Neuronal stem cell (in vitro differentiated cells): Measurements from ENCODE around the gene CA5A.
"Not testable (repeated sequence)": the region's sequence is repeated elsewhere in the genome, so short reads cannot be mapped to it uniquely, and the experiment has no call there.

ENCODE experiments used
- DNase-seq: peaks from one replicate; pipeline ENCODE4 v3.0.0-alpha.2; 2013; ENCODE audit warnings: low spot score
- H2AFZ ChIP-seq: one replicate; pipeline ENCODE4 v1.6.1; 2013; ENCODE audit warnings: mild to moderate bottlenecking, low read length, inconsistent platforms
- H2AK5ac ChIP-seq: 2 replicates; pipeline ENCODE4 v1.6.1; 2013; ENCODE audit warnings: low read depth, mild to moderate bottlenecking, inconsistent platforms, low read length, moderate library complexity, mixed read lengths
- H2BK120ac ChIP-seq: 2 replicates; pipeline ENCODE4 v1.6.1; 2013; ENCODE audit warnings: low read depth, mild to moderate bottlenecking, inconsistent platforms, low read length, moderate library complexity, mixed read lengths
- H2BK12ac ChIP-seq: one replicate; pipeline ENCODE4 v1.6.1; 2013; ENCODE audit warnings: low read length, inconsistent platforms
- H2BK15ac ChIP-seq: 2 replicates; pipeline ENCODE4 v1.6.1; 2013; ENCODE audit warnings: mild to moderate bottlenecking, low read length, inconsistent platforms, mixed read lengths
- H2BK5ac ChIP-seq: one replicate; pipeline ENCODE4 v1.6.1; 2013; ENCODE audit warnings: inconsistent platforms, mild to moderate bottlenecking, low read length, moderate library complexity
- H3K14ac ChIP-seq: one replicate; pipeline ENCODE4 v1.6.1; 2013; ENCODE audit warnings: low read length, inconsistent platforms
- H3K18ac ChIP-seq: 2 replicates; pipeline ENCODE4 v1.6.1; 2013; ENCODE audit warnings: low read length, inconsistent platforms
- H3K23ac ChIP-seq: 2 replicates; pipeline ENCODE4 v1.6.1; 2013; ENCODE audit warnings: low read depth, mild to moderate bottlenecking, mixed read lengths, low read length, inconsistent platforms; ENCODE audit not compliant: poor library complexity
- H3K27ac ChIP-seq: replicated peaks from 3 replicates; pipeline ENCODE4 v1.5.1; 2013; ENCODE audit warnings: low read length, inconsistent platforms
- H3K27me3 ChIP-seq, 3 experiments: 2 replicates each; pipeline ENCODE4 v1.6.1; 2013; ENCODE audit warnings: low read length in 3 of 3, mild to moderate bottlenecking in 2 of 3, inconsistent platforms in 1 of 3, low read depth in 1 of 3, mixed read lengths in 1 of 3, moderate library complexity in 1 of 3; ENCODE audit not compliant: control insufficient read depth in 3 of 3, insufficient read depth in 3 of 3
- H3K36me3 ChIP-seq, 2 donors: replicated peaks in 1 of 2; 2 replicates each; pipeline ENCODE4 v1.6.1; 2013; ENCODE audit warnings: low read length in 2 of 2; ENCODE audit not compliant: control insufficient read depth in 2 of 2, insufficient read depth in 2 of 2
- H3K4ac ChIP-seq: 2 replicates; pipeline ENCODE4 v1.6.1; 2013; ENCODE audit warnings: inconsistent platforms, mild to moderate bottlenecking, low read length, moderate library complexity
- H3K4me1 ChIP-seq, 2 donors: 1 replicate in 1 of 2; 2 replicates in 1 of 2; pipeline ENCODE4 v1.6.1; 2013; ENCODE audit warnings: low read length in 2 of 2, low read depth in 1 of 2; ENCODE audit not compliant: control insufficient read depth in 2 of 2, insufficient read depth in 1 of 2
- H3K4me2 ChIP-seq: one replicate; pipeline ENCODE4 v1.6.1; 2013; ENCODE audit warnings: mild to moderate bottlenecking, low read length, inconsistent platforms; ENCODE audit not compliant: insufficient read depth, poor library complexity, severe bottlenecking
- H3K4me3 ChIP-seq, 2 donors: 2 replicates each; pipeline ENCODE4 v1.5.1; 2013; ENCODE audit warnings: low read length in 2 of 2, mild to moderate bottlenecking in 2 of 2, inconsistent platforms in 1 of 2, moderate library complexity in 1 of 2
- H3K79me1 ChIP-seq: one replicate; pipeline ENCODE4 v1.6.1; 2013; ENCODE audit warnings: low read depth, mild to moderate bottlenecking, inconsistent platforms, low read length, moderate library complexity
- H3K9ac ChIP-seq: one replicate; pipeline ENCODE4 v1.6.1; 2013; ENCODE audit warnings: mild to moderate bottlenecking, low read depth, low read length, inconsistent platforms; ENCODE audit not compliant: poor library complexity
- H3K9me3 ChIP-seq, 2 donors: replicated peaks in 1 of 2; 2 replicates each; pipeline versions ENCODE3 to v1.6.1; 2013; ENCODE audit warnings: low read length in 2 of 2, mild to moderate bottlenecking in 2 of 2, inconsistent platforms in 1 of 2, low read depth in 1 of 2, mixed read lengths in 1 of 2, moderate library complexity in 1 of 2; ENCODE audit not compliant: control insufficient read depth in 2 of 2, insufficient read depth in 1 of 2
- H4K8ac ChIP-seq: one replicate; pipeline ENCODE4 v1.6.1; 2013; ENCODE audit warnings: low read depth, mild to moderate bottlenecking, inconsistent platforms, low read length, moderate library complexity
- H4K91ac ChIP-seq: one replicate; pipeline ENCODE4 v1.6.1; 2013; ENCODE audit warnings: low read length, low read depth, mild to moderate bottlenecking, inconsistent platforms; ENCODE audit not compliant: poor library complexity
- WGBS, 2 donors: extraction: QIAGEN DNeasy Blood & Tissue Kit; methylation state at CpG; one replicate each; pipeline ENCODE4 v1.1.7; 2013; ENCODE audit warnings: missing lambda C conversion rate in 2 of 2, mixed read lengths in 1 of 2; ENCODE audit not compliant: insufficient read length in 2 of 2, insufficient replicate concordance in 1 of 2; ENCODE audit errors: extremely low coverage in 2 of 2; 5-methylcytosine and 5-hydroxymethylcytosine counted together

CA5A gene

DNA sequence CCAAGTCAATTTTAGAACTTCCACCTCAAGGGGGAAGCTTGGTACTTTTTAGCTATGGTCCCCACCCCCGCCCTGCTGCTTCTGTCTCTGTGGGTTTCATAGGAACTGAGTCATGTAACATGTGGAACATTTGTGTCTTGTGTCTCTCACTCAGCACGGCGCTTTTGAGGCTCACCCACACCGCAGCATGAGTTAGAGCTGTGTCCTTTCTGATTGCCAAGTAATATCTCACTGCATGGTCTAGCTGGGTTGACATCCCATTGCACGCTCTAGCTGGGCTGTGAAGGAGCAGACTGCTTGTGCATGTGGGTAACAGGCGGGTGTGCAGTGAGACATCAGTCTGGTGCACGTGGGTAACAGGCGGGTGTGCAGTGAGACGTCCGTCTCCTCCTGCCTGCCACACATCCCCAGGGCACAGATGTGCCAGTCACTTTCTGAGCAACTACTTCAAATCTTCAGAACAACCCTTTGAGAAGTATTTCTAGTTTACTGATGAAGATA lies 40.6 kb downstream of the CA5A start:
- H2BK12ac ChIP-seq: no peak overlapping the region
- H3K9ac ChIP-seq: no peak overlapping the region
- peak overlapping the region; percentile 3 for H3K18ac ChIP-seq
- H2AFZ ChIP-seq: no peak overlapping the region
- no peaks in the 10 kb centered on the region for H3K79me1 ChIP-seq
- H4K91ac ChIP-seq: no peak overlapping the region
- DNase-seq: no peak
- no peaks in the 10 kb centered on the region for H3K4me1 ChIP-seq
- no peak overlapping the region for H3K4me3 ChIP-seq
- H2BK5ac ChIP-seq: no peak overlapping the region
- H2AK5ac ChIP-seq: no peak overlapping the region
- WGBS, 2 donors: no CpG with 5 or more reads among the region's 10 CpGs
- H3K14ac ChIP-seq: no peak overlapping the region
- H2BK15ac ChIP-seq: no peak overlapping the region
- no peak overlapping the region for H4K8ac ChIP-seq
- no peak overlapping the region for H2BK120ac ChIP-seq
- H3K4me2 ChIP-seq: no peak overlapping the region
- H3K9me3 ChIP-seq: no peaks in the 10 kb centered on the region
- no peaks in the 10 kb centered on the region for H3K36me3 ChIP-seq
- H3K27ac ChIP-seq: no peak overlapping the region
- no peak overlapping the region for H3K4ac ChIP-seq
- no peak overlapping the region for H3K23ac ChIP-seq
- H3K27me3 ChIP-seq: peaks cover 0 to 6% (median 0%) of the 10 kb centered on the region in 3 experiments

GRCh38 chr16:87894005-87894404 lies 42.3 kb downstream of the CA5A start:
- not testable (repeated sequence) for H2BK120ac ChIP-seq, H3K9me3 ChIP-seq, H4K91ac ChIP-seq, H3K9ac ChIP-seq, H4K8ac ChIP-seq, H3K79me1 ChIP-seq, H3K27ac ChIP-seq, H3K27me3 ChIP-seq, H3K18ac ChIP-seq, DNase-seq, H2BK12ac ChIP-seq, H3K14ac ChIP-seq, H2BK5ac ChIP-seq, H2AFZ ChIP-seq, H2BK15ac ChIP-seq, H3K36me3 ChIP-seq, H2AK5ac ChIP-seq, H3K4me3 ChIP-seq, H3K4ac ChIP-seq, H3K4me1 ChIP-seq, H3K23ac ChIP-seq, H3K4me2 ChIP-seq
- WGBS, 2 donors: no CpG with 5 or more reads among the region's 4 CpGs

GRCh38 chr16:87891764-87892163 lies 44.6 kb downstream of the CA5A start:
- no peak overlapping the region for H2BK12ac ChIP-seq
- no peaks in the 10 kb centered on the region for H3K36me3 ChIP-seq
- no peak overlapping the region for H3K4me2 ChIP-seq
- H3K27me3 ChIP-seq: peaks cover 0 to 3% (median 0%) of the 10 kb centered on the region in 3 experiments
- no peak overlapping the region for H3K9ac ChIP-seq
- no peak overlapping the region for H3K23ac ChIP-seq
- WGBS, 2 donors: no CpG with 5 or more reads among the region's 21 CpGs
- H4K91ac ChIP-seq: no peak overlapping the region
- no peaks in the 10 kb centered on the region for H3K9me3 ChIP-seq
- no peak overlapping the region for H2AFZ ChIP-seq
- no peak overlapping the region for H2AK5ac ChIP-seq
- H3K18ac ChIP-seq: no peak overlapping the region
- H2BK120ac ChIP-seq: no peak overlapping the region
- no peaks in the 10 kb centered on the region for H3K79me1 ChIP-seq
- no peak overlapping the region for H3K4ac ChIP-seq
- H3K27ac ChIP-seq: no peak overlapping the region
- no peak overlapping the region for H2BK5ac ChIP-seq
- H3K4me1 ChIP-seq: no peaks in the 10 kb centered on the region
- H4K8ac ChIP-seq: no peak overlapping the region
- DNase-seq: no peak
- no peak overlapping the region for H3K4me3 ChIP-seq
- no peak overlapping the region for H2BK15ac ChIP-seq
- H3K14ac ChIP-seq: no peak overlapping the region

DNA sequence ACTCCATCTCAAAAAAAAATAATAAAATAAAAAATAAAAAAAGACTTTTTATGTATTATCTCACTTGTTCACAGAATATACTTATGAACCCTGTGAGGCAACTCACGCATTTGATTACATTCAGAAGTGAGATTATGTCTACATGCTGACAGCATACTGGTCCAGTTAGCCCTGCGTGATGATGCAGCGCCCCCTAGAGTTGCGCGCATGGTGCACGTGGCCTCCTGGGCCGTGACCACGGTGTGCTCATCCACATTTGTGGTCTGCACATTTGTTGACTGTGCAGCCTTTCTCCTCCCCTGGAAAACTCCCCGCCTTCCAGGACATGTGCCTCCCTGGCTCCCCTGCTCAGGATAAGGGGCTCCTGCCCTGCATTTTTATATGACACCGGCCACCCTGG lies 46.6 kb downstream of the CA5A start:
- not testable (repeated sequence) for H3K14ac ChIP-seq, H3K27ac ChIP-seq, H3K27me3 ChIP-seq, H3K9ac ChIP-seq, H3K36me3 ChIP-seq, H2AFZ ChIP-seq, H3K4me3 ChIP-seq, H3K79me1 ChIP-seq, DNase-seq, H2AK5ac ChIP-seq, H3K4me2 ChIP-seq, H2BK120ac ChIP-seq, H4K8ac ChIP-seq, H4K91ac ChIP-seq, H3K4me1 ChIP-seq, H2BK5ac ChIP-seq, H3K4ac ChIP-seq, H3K9me3 ChIP-seq, H3K18ac ChIP-seq, H2BK15ac ChIP-seq, H3K23ac ChIP-seq, H2BK12ac ChIP-seq
- WGBS, 2 donors: no CpG with 5 or more reads among the region's 10 CpGs
